Lung microvascular endothelial cell (primary cell): Measurements from ENCODE around the gene CTAGE4. TPM values are rescaled to one million over a fixed set of nuclear protein-coding genes. Genes with fewer than 3 reads are reported as not detected.
"Not testable (repeated sequence)": the region's sequence is repeated elsewhere in the genome, so short reads cannot be mapped to it uniquely, and the experiment has no call there.

Experiments used
- DNase-seq, 2 donors: peaks; one replicate each; pipeline versions ENCODE4 v3.0.0 to v3.0.0-alpha.2; 2010; ENCODE audit warnings: low read depth in 2 of 2
- total RNA-seq: library from RNA; depleted of rRNA; stranded (reverse); fragments of >200 nt; gene quantifications from 2 replicates; pipeline ENCODE4 v1.2.1, GENCODE V29; 2014

CTAGE4 gene
- total RNA-seq, 1 donor from 2014 or later, result not detected

DNA sequence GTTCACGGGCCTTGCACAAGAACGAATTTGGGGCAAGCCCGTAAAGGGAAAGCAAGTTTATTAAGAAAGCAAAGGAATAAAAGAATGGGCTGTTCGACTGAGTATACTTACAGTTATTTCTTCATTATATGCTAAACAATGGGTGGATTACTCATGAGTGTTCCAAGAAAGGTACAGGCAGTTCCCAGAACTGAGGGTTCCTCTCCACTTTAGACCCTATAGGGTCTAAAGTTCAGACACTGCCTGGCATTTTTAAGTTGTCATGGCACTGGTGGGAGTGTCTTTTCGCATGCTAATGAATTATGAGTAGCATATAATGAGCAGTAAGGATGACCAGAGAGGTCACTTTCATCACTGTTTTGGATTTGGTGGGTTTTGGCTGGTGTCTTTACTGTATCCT lies 22.0 kb downstream of the CTAGE4 start:
- DNase-seq, result not testable (repeated sequence)

DNA sequence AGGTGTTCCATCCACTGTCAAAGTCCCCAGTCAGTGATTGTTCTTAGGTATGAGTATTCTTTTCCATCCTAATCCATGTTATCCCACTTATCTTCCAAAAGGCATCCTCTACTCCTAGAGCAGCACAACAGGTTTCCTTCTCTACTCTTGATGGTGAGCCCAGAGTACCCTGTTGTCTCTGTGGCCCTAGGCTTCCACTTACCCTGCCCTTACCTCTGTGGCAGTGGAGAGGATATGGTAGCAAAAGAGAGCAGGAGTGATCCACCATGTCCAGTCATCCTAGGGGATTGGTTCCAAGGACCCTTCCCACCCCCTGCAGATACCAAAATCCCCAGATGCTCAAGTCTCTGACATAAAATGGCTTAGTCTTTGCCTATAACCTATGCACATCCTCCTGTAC lies 33.9 kb downstream of the CTAGE4 start:
- not testable (repeated sequence) for DNase-seq

DNA sequence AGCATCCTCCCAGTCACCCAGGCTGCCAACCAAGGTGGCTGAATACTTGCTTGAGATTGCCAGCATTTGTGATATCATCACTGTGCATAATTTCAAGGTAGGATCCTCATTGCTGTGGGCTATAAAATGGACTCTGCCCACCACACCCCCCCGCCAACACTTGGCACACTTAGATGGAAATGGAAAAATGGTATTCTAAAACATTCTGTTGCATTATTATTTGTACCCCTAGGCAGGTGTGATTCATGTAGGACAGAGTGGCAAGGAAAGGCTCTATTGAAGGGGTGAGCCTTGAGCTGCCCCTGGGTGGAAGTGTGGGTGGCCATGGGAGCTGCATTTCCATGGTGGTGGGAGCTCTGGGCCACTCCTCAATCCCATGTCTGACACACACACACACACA lies 35.3 kb downstream of the CTAGE4 start:
- DNase-seq, result not testable (repeated sequence)

DNA sequence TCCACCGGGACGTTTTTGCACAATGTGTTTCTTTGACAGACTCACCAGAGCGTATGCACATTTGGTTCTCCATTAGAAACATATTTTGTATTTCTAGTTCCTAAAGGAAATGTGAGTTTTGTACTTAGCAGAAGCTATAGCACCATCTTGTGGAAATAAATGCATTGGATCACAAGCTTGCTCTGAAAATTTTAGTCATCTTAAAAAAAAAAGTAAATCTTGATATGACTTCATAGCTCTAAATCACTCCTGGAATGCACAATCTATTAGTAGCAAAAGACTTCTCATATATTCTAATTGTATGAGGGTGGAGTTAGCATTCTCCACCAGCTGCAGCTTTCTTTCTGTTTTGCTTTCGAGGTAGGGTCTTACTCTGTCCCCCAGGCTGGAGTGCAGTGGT lies 35.9 kb downstream of the CTAGE4 start:
- DNase-seq, result not testable (repeated sequence)

DNA sequence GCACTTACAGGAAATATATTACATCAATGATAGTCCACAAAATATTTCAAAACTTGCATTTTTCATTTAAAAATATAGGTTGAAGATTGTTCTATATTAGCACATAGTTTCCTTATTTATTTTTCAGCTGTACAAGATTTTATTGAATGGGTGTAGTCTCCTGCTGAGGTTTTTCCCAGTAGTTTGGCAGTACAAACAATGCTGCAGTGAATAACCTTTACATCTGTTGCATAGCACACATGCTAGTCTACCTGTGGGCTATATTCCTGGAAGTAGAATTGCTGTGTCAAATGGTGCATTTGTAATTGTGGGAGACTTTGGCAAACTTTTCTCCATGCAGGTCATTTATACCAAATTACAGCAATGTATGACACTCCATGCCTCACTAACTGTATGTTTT lies 37.3 kb downstream of the CTAGE4 start:
- not testable (repeated sequence) for DNase-seq

DNA sequence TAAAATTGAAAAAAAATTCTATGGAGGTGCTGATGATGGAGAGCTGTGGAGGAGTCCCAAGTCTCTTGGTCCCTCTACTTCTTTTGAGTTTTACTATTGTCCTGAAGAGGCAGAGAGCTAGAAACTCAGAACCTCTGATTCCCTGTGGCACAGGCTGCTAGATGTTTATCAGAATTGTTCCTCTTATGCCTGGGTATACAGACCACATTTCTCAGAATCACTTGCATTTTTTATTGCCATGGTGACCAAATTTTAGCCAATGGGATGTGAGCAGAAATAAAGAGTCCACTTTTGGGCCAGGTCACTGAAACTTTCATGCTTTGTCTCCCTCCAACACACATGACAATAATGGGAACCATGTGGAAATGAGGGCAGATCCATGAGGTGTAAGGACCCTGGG lies 40.4 kb downstream of the CTAGE4 start:
- not testable (repeated sequence) for DNase-seq

DNA sequence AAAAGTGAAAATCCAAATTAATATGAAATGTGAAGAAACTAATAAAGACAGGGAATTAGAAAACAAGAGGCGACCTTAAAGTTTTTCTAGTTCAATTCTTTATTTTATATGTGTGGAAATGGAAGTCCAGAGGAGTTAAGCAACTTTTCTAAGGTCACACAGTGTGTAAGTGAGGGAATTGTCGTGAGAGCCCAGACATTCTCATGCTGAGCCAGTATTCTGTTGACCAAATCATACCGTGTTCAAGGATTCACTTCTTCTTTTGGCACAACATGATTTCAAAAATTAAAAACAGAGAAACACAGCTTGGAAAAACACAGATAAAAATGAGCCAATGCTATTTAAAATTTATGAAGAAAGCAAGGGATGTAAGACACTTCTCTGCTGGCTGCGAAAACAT lies 43.6 kb downstream of the CTAGE4 start:
- not testable (repeated sequence) for DNase-seq

DNA sequence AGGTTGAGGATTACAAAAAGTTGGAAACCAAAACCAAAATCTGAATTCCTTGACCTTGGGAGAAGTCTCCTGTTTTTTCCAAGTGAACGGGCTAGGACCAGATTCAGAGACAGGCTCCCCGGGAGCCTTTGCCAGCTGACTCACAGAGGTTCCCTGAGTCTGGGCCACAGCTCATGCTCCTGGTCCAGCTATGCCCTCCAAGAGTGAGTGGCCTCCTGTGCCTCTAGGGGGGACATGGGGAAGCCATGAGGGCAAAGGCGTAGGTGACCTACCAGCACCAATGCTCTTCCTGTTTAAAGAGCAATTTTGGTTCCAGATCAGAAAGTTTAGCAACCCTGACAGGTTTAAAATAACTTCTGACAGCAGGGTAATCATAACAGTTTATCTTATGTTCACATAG lies 45.5 kb downstream of the CTAGE4 start:
- not testable (repeated sequence) for DNase-seq

DNA sequence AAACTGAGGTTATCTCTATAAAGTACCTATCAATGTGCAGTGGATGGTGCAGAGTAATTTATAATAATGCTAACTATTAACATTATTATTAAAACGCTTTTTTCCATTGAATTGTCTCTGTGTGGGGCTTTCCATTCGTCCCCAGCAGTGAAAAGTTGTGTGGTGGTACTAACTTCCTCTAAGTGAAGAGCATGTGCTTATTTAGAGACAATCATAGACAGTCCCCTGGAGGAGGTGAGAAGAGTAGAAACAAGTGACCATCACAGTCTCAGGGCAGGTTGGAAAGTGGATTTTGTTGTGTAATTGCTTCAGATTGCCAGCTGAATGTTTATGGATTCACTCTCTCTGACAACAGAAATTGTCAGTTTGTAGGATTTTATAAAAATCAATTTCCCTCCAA lies 47.8 kb downstream of the CTAGE4 start:
- DNase-seq, result not testable (repeated sequence)

DNA sequence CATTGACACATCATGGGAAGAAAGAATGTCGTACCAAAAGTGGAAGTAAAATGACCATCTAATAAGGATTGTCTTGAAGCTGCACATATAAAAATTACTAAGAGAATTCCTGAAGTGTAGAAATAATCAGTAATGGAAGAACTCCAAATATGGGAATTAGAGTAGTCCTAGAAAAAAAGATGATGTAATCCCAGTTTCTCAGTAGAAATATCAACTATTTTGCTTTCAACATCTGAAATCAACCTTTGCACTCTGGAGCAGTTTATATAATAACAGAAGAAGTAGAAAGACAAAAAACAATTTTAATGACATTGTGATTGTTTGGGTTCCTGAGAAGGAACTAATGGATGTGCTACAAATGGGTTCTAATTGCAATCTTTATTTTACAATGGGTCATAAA lies 49.8 kb downstream of the CTAGE4 start:
- DNase-seq, result not testable (repeated sequence)

Other genes starting within 250 kb of the CTAGE4 start
- gene OR2F2, start 248.2 kb upstream of the CTAGE4 start, total RNA-seq, result not detected in 2 replicates
- not detected in 2 replicates for gene OR2F1, start 228.6 kb upstream of the CTAGE4 start, total RNA-seq
- not detected in 2 replicates for gene OR6B1, start 183.1 kb upstream of the CTAGE4 start, total RNA-seq
- not detected in 2 replicates for gene OR2A5, start 134.5 kb upstream of the CTAGE4 start, total RNA-seq
- gene OR2A25, start 113.7 kb upstream of the CTAGE4 start, total RNA-seq, result not detected in 2 replicates
- not detected in 2 replicates for gene OR2A12, start 97.2 kb upstream of the CTAGE4 start, total RNA-seq
- gene OR2A2, start 73.9 kb upstream of the CTAGE4 start, total RNA-seq, result not detected in 2 replicates
- gene OR2A14, start 60.3 kb upstream of the CTAGE4 start, total RNA-seq, result not detected in 2 replicates
- gene ARHGEF35, start 12.4 kb downstream of the CTAGE4 start, total RNA-seq, result under 0.01 TPM in 1 of 2 replicates, not detected in the other
- not detected in 2 replicates for gene OR2A42, start 56.1 kb downstream of the CTAGE4 start, total RNA-seq
- not detected in 2 replicates for gene OR2A7, start 81.3 kb downstream of the CTAGE4 start, total RNA-seq
- gene CTAGE8, start 85.8 kb downstream of the CTAGE4 start, total RNA-seq, result not detected in 2 replicates
- not detected in 2 replicates for gene OR2A1, start 129.0 kb downstream of the CTAGE4 start, total RNA-seq
- 0.20 and 0.22 TPM in 2 replicates for gene ARHGEF5, start 171.9 kb downstream of the CTAGE4 start, total RNA-seq
- not detected in 2 replicates for gene NOBOX, start 220.2 kb downstream of the CTAGE4 start, total RNA-seq